HG03520 (cell line): Measurements from ENCODE around the gene ARPC1B.
"Not testable (repeated sequence)": the region's sequence is repeated elsewhere in the genome, so short reads cannot be mapped to it uniquely, and the experiment has no call there.

Experiments
- ATAC-seq: cut with Tn5 transposase; IDR thresholded peaks from one replicate; pipeline ENCODE4 v1.9.1; 2021; ENCODE audit warnings: mild to moderate bottlenecking, moderate library complexity; ENCODE audit not compliant: unreplicated experiment

ARPC1B gene

GRCh38 chr7:99387239-99387635 is 12.7 kb downstream of the ARPC1B start:
- ATAC-seq: not testable (repeated sequence)

GRCh38 chr7:99387912-99388311 is 13.4 kb downstream of the ARPC1B start:
- no peak for ATAC-seq

GRCh38 chr7:99389772-99390171 is 15.2 kb downstream of the ARPC1B start:
- no peak for ATAC-seq

GRCh38 chr7:99390941-99391602 is 16.5 kb downstream of the ARPC1B start:
- no peak for ATAC-seq

GRCh38 chr7:99392046-99392445 is 17.5 kb downstream of the ARPC1B start:
- no peak for ATAC-seq

GRCh38 chr7:99392659-99393354 is 18.3 kb downstream of the ARPC1B start:
- no peak for ATAC-seq

GRCh38 chr7:99393355-99394187 is 19.0 kb downstream of the ARPC1B start:
- ATAC-seq: no peak

GRCh38 chr7:99394188-99394502 is 19.6 kb downstream of the ARPC1B start:
- no peak for ATAC-seq

GRCh38 chr7:99395616-99396327 is 21.2 kb downstream of the ARPC1B start:
- ATAC-seq: no peak

- no peak for ATAC-seq
These were observed 22.1 kb downstream of the ARPC1B start for GRCh38 chr7:99396418-99397296.

GRCh38 chr7:99397297-99397983 is 22.9 kb downstream of the ARPC1B start:
- no peak for ATAC-seq

GRCh38 chr7:99398891-99399445 is 24.4 kb downstream of the ARPC1B start:
- ATAC-seq: no peak

- no peak for ATAC-seq
These were observed 25.1 kb downstream of the ARPC1B start for GRCh38 chr7:99399597-99399996.

- ATAC-seq: no peak
These were observed 28.3 kb downstream of the ARPC1B start for GRCh38 chr7:99402854-99403253.

GRCh38 chr7:99403764-99404163 is 29.2 kb downstream of the ARPC1B start:
- ATAC-seq: no peak

GRCh38 chr7:99404235-99404976 is 29.9 kb downstream of the ARPC1B start:
- ATAC-seq: no peak

GRCh38 chr7:99404977-99405320 is 30.4 kb downstream of the ARPC1B start:
- no peak for ATAC-seq

GRCh38 chr7:99406557-99406956 is 32.0 kb downstream of the ARPC1B start:
- ATAC-seq: no peak

- ATAC-seq: no peak
These were observed 33.4 kb downstream of the ARPC1B start for GRCh38 chr7:99407872-99408378.
